Large intestine (tissue), 3 donors: Measurements from ENCODE around the gene CAMK2G. TPM values are rescaled to one million over a fixed set of nuclear protein-coding genes. Genes with fewer than 3 reads are reported as not detected.

Experiments used
- DNase-seq, 2 donors: peaks; one replicate each; pipeline versions ENCODE4 v3.0.0 to v3.0.0-alpha.2; 2013
- H3K27ac ChIP-seq: one replicate; pipeline ENCODE4 v1.5.1; 2013; ENCODE audit warnings: low read length
- H3K27me3 ChIP-seq: 2 replicates; pipeline ENCODE4 v1.6.1; 2013; ENCODE audit warnings: low read length; ENCODE audit not compliant: control insufficient read depth, insufficient read depth
- H3K36me3 ChIP-seq: 2 replicates; pipeline ENCODE4 v1.6.1; 2013; ENCODE audit warnings: low read length; ENCODE audit not compliant: control insufficient read depth, insufficient read depth
- H3K4me1 ChIP-seq: one replicate; pipeline ENCODE4 v1.6.1; 2013; ENCODE audit warnings: low read length; ENCODE audit not compliant: control insufficient read depth, insufficient read depth
- H3K4me3 ChIP-seq: one replicate; pipeline ENCODE4 v1.5.1; 2013; ENCODE audit warnings: low read length
- H3K9me3 ChIP-seq: one replicate; pipeline ENCODE4 v1.6.1; 2013; ENCODE audit warnings: mild to moderate bottlenecking, low read depth, low read length, moderate library complexity; ENCODE audit not compliant: control insufficient read depth
- WGBS: methylation state at CpG from one replicate; pipeline ENCODE4 v1.1.5; 2013; ENCODE audit warnings: low lambda C conversion rate; ENCODE audit not compliant: insufficient coverage; 5-methylcytosine and 5-hydroxymethylcytosine counted together
- polyA plus RNA-seq: library from polyadenylated mRNA; unstranded; fragments of 120-200 nt; gene quantifications from one replicate; pipeline ENCODE4 v1.2.1, GENCODE V29; 2013

CAMK2G gene
- polyA plus RNA-seq, 1 donor, result 44.6 TPM

GRCh38 chr10:73823391-73823790 lies 51.0 kb downstream of the CAMK2G start:
- peaks cover 74% of the 10 kb centered on the region for H3K36me3 ChIP-seq
- no peaks in the 10 kb centered on the region for H3K27me3 ChIP-seq
- H3K4me1 ChIP-seq, result no peaks in the 10 kb centered on the region
- H3K27ac ChIP-seq, result no peak overlapping the region
- 100% methylated on average over 1 of the region's 7 CpGs for WGBS
- no peak for DNase-seq
- H3K9me3 ChIP-seq, result no peaks in the 10 kb centered on the region
- H3K4me3 ChIP-seq, result no peak overlapping the region

GRCh38 chr10:73819513-73820093 lies 54.8 kb downstream of the CAMK2G start:
- no peaks in the 10 kb centered on the region for H3K9me3 ChIP-seq
- H3K27me3 ChIP-seq, result no peaks in the 10 kb centered on the region
- H3K27ac ChIP-seq, result no peak overlapping the region
- H3K4me1 ChIP-seq, result no peaks in the 10 kb centered on the region
- no peak for DNase-seq
- 80% methylated on average over 1 of the region's 20 CpGs for WGBS
- H3K4me3 ChIP-seq, result no peak overlapping the region
- H3K36me3 ChIP-seq, result peaks cover 80% of the 10 kb centered on the region

- Histone ChIP-seq H3K4me3 (no peak overlapping the region), H3K36me3 (peaks cover 79% of the 10 kb centered on the region), H3K9me3 (no peaks in the 10 kb centered on the region), H3K27ac (no peak overlapping the region), H3K4me1 (no peaks in the 10 kb centered on the region), H3K27me3 (no peaks in the 10 kb centered on the region)
- no peak for DNase-seq
- 80% methylated on average over 2 of the region's 5 CpGs for WGBS
Measured at GRCh38 chr10:73819081-73819480, 55.3 kb downstream of the CAMK2G start.

GRCh38 chr10:73818402-73818801 lies 56.0 kb downstream of the CAMK2G start:
- peaks cover 78% of the 10 kb centered on the region for H3K36me3 ChIP-seq
- no peaks in the 10 kb centered on the region for H3K4me1 ChIP-seq

GRCh38 chr10:73817826-73818225 lies 56.5 kb downstream of the CAMK2G start:
- H3K4me1 ChIP-seq, result no peaks in the 10 kb centered on the region
- H3K27me3 ChIP-seq, result no peaks in the 10 kb centered on the region
- no peaks in the 10 kb centered on the region for H3K9me3 ChIP-seq
- H3K36me3 ChIP-seq, result peaks cover 78% of the 10 kb centered on the region
- no peak for DNase-seq
- no peak overlapping the region for H3K27ac ChIP-seq
- WGBS, result no CpG with 5 or more reads among the region's 5 CpGs
- no peak overlapping the region for H3K4me3 ChIP-seq

More at GRCh38 chr10:73818402-73818801, 56.0 kb downstream of the CAMK2G start:
- Histone ChIP-seq H3K27ac (no peak overlapping the region), H3K9me3 (no peaks in the 10 kb centered on the region), H3K27me3 (no peaks in the 10 kb centered on the region), H3K4me3 (no peak overlapping the region)
- WGBS, result no CpG with 5 or more reads among the region's 10 CpGs
- no peak for DNase-seq

- Histone ChIP-seq H3K27me3 (no peaks in the 10 kb centered on the region), H3K27ac (no peak overlapping the region), H3K9me3 (no peaks in the 10 kb centered on the region), H3K4me1 (no peaks in the 10 kb centered on the region), H3K4me3 (no peak overlapping the region), H3K36me3 (peaks cover 75% of the 10 kb centered on the region)
- DNase-seq, result no peak
- WGBS, result 94% methylated on average over 3 of the region's 10 CpGs
Measured at GRCh38 chr10:73816917-73817729, 57.2 kb downstream of the CAMK2G start.

GRCh38 chr10:73815719-73816030 lies 58.7 kb downstream of the CAMK2G start:
- Histone ChIP-seq H3K4me3 (no peak overlapping the region), H3K27me3 (no peaks in the 10 kb centered on the region), H3K36me3 (peaks cover 65% of the 10 kb centered on the region), H3K9me3 (no peaks in the 10 kb centered on the region), H3K4me1 (no peaks in the 10 kb centered on the region), H3K27ac (no peak overlapping the region)
- no peak for DNase-seq

GRCh38 chr10:73814896-73815718 lies 59.2 kb downstream of the CAMK2G start:
- WGBS, result no CpG with 5 or more reads among the region's 22 CpGs
- no peak for DNase-seq
- Histone ChIP-seq H3K4me1 (peaks cover 4% of the 10 kb centered on the region), H3K27ac (no peak overlapping the region), H3K36me3 (peaks cover 64% of the 10 kb centered on the region), H3K27me3 (no peaks in the 10 kb centered on the region), H3K9me3 (no peaks in the 10 kb centered on the region), H3K4me3 (no peak overlapping the region)

GRCh38 chr10:73814276-73814895 lies 60.0 kb downstream of the CAMK2G start:
- H3K4me1 ChIP-seq, result peaks cover 4% of the 10 kb centered on the region
- H3K9me3 ChIP-seq, result no peaks in the 10 kb centered on the region
- DNase-seq, result no peak
- H3K27ac ChIP-seq, result no peak overlapping the region
- 59% methylated on average over 3 of the region's 13 CpGs for WGBS
- H3K4me3 ChIP-seq, result no peak overlapping the region
- no peaks in the 10 kb centered on the region for H3K27me3 ChIP-seq
- H3K36me3 ChIP-seq, result peaks cover 57% of the 10 kb centered on the region

GRCh38 chr10:73813333-73813732 lies 61.0 kb downstream of the CAMK2G start:
- Histone ChIP-seq H3K27ac (no peak overlapping the region), H3K36me3 (peaks cover 54% of the 10 kb centered on the region), H3K4me3 (no peak overlapping the region), H3K9me3 (no peaks in the 10 kb centered on the region), H3K4me1 (peaks cover 4% of the 10 kb centered on the region), H3K27me3 (no peaks in the 10 kb centered on the region)
- DNase-seq, result no peak
- no CpG with 5 or more reads among the region's 7 CpGs for WGBS
